Renal cortical epithelial cell (primary cell): ENCODE data around the gene SLCO4A1. TPM values are rescaled to one million over a fixed set of nuclear protein-coding genes. Genes with fewer than 3 reads are reported as not detected.
"Not testable (repeated sequence)": the region's sequence is repeated elsewhere in the genome, so short reads cannot be mapped to it uniquely, and the experiment has no call there.

Experiments used
- DNase-seq: peaks from one replicate; pipeline ENCODE4 v3.0.0-alpha.2; 2011; ENCODE audit warnings: low read depth
- total RNA-seq: library from RNA; depleted of rRNA; stranded (reverse); fragments of >200 nt; gene quantifications from 2 replicates; pipeline ENCODE4 v1.2.3, GENCODE V29; 2014

SLCO4A1 gene
- total RNA-seq, 1 donor from 2014 or later: 6.1 TPM

DNA sequence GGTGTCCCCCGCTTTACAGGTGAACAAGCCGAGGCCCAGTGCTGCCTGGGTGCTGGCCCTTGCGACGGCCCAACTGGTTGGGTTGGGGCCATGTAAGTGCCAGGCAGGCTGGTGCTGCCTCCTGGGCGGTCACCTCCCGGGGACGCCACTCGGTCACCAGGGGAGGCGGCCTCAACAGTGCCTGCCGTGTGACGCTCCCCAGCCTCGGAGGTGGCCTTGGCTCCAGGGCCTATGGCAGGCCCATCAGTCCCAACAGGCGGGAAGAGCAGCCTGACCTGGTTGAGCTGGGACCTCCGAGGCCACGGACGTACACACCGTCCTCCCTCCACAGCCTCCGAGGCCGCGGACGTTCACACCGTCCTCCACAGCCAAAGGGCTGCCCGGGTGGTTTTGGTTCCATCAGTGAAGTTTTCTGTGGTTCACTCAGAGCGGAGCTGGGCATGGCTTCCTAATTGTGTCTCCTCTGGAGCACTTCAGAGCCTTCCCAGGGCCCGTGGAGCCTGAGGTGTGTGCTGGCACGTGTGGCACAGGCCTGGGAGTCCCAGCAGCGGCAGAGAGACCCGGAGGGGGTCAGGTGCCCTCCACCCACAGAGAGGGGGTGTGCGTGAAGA is 19.3 kb upstream of the SLCO4A1 start:
- no peak for DNase-seq

DNA sequence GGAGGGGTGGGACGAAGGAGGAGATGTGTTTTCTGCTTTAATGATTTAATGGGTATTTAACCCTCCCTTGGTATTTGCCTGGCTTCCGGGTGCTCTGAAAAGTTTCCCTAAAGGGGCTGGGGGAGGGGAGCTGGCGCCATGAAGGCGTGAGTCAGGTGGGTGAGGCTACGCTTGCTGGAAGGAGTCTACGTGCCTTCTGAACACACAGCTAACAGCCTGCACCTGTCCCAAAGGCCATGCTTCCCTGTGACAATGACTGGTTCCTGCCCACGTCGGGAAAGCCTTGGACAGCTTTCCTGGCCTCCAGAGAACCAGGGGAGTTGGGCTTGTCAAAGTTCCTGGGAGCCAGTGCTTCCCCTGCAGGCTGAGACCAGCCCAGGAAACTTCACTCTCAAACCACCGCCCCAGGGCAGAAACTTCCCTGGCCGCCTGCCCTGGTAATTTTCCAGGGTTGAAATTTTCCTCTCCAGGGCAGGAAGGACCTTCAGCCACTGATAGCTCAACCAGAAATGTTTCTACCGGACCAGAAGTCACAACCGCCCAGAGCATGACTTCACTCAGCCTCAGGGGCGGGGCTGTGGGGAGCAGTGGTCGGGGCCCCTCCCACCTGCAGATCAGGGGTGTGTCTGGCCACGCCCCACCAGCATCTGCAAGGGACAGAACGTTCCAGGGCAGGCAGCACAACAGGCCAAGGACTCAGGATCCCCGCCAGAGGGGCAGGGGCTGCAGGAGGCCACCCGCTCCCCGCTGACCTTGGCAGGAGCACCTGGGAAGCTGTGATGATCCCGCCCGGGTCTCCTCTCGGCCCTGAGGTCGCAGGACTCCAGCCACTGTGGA is 18.6 kb upstream of the SLCO4A1 start:
- peak; percentile 93 for DNase-seq

DNA sequence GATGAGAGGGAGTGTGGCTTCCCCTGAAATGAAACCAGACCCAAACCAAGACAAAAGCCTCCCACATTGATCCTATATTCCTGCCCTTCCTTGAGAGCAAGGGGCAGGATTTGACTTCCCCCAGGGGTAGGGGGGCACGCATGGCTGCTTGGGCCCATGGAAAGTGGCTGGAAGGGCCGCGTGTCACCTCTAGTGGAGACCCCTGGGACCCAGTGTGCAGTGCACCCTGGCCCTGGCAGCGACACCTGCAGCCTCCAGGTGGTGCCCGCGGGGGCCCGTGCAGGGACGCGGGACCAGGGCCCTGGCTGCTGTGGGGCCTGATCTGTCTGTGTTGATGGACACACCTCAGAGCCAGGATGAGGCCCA is 18.0 kb upstream of the SLCO4A1 start:
- no peak for DNase-seq

DNA sequence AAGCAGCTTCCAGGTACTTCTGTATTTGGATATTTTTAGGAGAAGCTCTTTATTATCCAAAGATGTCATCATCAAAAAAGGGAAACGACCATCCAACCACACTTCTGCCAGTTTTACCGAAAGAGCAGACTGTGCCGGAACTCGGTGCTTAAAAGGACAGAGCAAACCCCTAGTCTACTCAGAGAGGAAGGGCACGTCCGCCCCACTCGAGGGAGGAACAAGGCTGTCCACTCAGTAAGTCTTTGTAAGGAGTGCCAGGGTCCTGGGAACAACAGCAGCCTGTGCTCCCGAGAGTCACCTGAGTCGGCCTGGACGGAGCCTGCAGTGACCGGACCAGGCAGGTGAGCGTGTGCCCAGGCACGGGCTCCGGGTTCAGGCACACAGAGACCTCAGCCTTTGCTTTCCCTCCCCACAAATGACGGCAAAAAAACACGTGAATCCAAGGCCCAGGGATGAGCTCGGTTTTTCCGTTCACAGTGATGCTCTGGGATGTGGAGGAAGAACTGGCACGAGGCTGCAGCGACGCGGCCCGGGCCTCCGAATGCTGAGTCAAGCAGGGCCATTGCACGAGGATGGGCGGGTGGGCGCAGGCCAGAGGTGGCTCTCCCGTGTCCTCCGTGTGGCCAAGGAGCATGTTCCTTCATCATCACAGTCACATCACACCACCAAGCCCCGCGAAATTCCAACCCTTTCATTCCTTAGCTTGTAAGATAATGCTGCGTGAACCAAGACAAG is 17.4 kb upstream of the SLCO4A1 start:
- no peak for DNase-seq

DNA sequence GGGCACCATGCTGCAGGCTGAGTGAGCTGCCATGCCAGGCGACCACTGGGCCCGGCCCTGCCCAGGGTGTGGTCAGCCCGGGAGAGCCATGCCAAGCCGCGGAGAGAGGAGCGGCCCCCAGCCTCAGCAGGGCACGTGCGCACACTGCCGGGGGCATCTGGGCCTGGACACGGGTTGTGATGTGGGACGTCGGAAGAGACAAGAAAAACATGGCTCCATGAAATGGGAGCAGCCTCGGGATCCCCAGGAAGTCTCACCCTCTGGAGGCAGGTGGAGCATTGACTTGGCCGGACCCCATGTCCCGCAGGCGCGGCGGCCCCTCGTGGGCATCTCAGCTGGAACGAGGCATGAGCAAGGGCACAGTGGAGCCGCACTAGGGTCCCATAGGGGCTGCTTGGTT is 16.8 kb upstream of the SLCO4A1 start:
- DNase-seq: no peak

DNA sequence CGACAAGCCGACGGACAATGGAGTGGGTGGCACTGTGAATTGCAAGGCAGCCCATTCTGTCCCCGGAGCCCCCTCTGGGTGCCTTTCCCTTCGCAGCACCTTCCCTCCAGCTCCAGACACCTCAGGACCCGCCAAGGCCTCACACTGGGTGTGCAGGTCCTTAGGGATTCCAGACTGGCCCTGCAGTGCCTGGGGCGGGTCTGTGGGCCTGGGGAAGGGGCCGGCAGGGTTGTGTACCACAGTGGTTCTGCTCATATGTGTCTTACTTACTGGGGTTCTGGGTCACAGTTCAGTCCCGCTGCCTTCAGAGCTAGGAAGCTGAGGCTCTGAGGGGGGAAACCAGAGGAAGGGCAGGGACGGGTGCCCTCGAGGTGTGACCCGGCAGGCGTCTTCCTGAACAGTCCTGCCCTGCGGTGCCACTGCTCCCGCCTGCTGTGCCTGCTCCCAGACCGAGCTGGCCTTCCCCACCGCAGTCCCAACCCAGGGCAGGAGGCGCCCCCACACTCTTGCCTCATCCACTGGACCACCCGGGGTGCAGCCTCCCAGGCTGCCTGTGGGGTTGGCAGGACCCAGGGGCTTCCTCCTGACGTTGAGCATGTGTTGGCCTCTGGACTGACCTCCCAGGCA is 16.3 kb upstream of the SLCO4A1 start:
- no peak for DNase-seq

DNA sequence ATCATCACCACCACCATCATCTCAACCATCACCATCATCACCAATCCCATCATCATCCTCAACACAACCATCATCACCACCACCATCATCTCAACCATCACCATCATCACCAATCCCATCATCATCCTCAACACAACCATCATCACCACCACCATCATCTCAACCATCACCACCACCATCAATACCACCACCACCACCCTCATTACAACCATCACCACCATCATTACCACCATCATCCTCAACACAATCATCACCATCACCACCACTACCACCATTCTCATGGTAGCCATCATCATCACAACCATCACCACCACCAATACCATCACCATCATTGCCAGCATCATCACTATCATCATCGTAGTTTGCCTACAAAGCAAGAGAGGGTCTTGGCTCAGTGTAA is 14.9 kb upstream of the SLCO4A1 start:
- DNase-seq: not testable (repeated sequence)

DNA sequence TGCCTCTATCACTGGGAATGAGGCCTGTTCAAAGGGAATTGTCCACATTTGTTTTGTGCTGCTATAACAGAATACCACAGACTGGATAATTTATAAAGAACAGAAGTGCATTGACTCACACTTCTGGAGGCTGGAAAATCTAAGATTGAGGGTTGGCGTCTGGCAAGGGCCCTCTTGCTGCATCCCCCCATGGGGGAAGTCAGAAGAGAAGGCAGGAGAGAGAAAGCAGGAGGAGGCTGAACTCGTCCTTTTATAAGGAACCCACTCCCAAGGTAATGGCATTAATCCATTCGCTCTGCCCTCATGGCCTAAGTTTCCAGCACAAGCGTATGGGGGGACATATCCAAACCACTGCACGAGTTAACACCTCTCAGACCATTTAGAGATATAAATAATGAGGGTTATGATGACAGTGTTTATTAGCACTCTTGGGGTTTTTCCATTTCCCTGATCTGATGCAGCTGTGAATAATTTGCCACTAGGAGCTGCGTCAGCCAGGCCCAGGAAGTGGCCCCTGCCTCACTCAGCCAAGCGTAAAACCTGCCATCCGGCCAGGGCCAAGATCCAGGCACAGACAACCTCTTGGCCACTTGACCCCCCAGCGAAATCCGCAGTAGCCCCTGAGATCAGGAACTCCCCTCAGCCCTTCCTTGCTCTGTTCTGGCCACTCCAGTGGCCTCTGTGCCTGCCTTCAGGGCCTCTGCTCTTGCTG is 14.2 kb upstream of the SLCO4A1 start:
- peak; percentile 90 for DNase-seq

DNA sequence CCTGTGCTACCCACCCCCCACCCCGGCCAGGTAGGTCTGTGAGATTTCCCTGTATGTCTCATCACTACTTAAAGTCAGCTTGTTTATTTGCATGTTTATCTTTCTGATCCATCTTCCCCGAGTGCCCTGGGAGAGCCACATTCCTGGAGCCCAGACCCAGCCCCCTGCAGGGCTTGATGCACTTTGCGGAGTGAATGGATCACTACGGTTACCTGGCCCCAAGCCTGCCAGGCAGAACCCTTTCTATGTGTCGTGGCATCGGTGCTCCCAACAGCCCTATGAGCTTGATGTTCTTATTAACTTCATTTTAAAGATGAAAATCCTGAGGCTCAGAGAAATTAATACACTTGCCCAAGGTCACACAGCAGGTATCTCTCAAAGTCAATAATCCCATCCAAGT is 13.6 kb upstream of the SLCO4A1 start:
- DNase-seq: peak; percentile 78

DNA sequence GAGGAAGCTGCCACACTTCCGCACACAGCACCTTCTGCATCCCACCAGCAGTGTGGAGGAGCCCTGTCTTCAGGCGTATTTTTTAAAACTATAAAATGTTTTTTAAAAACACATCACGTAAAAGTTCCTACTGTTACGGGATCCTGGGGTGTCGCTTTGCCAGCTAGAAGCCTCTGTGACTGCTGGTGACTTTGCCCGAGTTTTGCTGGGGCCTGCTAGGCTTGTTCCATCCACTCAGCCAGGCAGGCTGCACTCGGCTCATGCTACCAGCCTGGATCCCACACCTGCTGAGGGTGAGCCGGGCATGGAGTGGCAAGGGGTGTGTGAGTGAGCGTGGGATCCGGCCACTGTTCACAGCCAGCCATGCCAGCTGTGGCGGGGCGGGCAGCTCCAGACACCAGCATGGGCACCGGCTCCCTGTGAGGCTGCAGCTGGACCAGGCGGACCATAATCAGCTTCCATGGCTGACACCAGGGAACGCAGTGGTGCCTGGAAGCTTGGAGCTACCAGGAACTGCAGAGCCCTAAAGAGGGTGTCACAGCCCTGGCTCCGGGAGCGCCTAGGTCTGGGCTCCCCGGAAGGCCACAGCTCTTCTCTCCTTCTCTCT is 12.3 kb upstream of the SLCO4A1 start:
- DNase-seq: no peak

DNA sequence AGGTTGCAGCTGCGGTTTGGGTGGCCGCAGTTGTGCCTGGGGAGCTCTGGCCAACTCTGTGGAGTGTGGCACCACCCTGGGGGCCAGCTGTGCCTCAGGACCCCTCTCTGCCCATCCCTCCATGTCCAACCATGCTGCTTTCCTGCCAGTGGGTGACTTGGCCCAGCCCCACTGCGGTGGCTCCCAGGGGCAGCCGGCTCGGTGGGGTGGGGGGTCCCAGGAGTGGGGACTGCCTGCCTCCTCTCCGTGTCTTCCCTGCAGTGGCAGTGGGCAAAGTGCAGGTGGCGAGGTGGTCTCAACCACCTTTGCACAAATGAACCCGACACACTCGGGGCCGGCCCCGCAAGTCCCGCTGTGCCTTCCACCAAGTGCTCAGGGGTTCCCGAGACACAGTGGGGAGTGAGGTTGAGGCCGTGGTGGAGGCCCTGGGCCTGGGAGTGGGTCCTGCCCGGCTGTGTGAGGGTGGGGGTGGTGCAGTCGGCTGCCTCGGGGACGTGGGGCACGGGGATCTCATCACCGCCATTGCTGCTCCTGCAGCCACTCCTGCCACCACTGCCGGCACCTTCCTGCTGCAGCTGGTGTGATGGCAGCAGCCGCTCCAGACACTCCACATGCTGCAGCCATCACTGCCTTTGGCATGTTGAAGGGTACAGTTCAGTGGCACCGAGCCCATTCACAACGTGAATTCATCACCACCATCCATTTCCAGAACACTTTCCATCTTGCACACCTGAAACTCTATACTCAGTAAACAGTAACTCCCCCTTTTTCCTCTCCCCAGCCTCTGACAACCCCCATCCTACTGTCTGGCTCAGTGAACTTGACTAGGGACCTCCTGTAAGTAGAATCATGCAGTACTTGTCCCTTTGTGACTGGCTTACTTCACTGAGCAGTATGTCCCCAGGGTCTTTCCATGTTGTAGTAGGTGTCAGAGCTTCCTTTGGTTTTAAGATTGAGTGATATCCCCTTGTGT is 10.7 kb upstream of the SLCO4A1 start:
- no peak for DNase-seq

DNA sequence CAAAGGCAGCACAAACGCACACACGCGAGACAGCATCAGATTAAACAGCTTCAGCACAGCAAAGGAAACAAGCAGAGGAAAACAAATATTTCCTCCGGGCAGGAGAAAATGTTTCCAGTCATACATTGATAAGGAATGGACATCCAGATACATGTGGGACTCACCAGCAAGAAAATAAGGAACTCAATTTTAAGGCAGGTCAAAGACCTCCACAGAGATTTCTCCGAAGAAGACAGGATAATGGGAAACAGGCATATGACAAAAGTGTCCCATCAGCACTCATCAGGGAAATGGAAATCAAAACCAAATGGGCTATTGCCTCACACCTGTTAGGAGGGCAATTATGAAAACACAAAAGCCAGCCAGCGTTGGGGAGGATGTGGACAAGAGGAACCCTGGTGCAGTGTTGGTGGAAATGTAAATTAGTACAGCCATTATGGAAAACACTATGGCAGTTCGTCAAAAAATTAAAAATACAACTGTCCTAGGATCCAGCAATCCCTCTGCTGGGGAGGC is 9.7 kb upstream of the SLCO4A1 start:
- DNase-seq: no peak

DNA sequence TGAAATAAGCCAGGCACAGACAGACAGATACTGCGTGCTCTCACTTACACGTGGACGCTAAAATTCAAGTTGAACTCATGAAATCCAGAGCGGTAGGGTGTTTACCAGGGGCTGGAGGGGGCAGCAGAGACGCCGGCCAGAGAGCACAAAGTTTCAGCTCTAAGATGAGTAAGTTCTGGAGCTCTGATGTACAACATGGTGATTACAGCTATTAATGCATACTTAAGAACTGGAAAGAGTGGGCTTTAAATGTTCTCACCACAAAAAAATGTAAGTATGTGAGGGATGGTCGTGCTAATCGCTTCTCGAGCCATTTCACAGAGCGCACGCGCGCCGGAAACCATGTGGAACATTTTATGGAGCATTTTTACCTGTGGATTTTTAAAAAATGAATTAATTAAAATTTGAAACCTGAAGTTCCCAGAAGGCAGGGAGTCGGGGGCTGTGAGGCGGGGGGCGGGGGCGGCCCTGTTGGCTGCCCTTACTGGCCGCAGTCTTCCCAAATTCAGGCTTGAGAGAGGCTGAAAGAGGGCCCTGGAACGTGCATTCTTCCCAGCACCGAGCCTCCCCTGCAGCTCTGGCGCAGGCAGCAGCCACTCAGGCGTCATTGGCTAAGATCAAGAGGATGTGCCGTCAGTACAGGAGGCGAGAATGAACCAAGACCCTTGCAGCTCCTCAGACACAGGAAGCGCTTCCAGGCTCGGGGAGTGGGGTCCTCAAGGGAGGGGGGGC is 8.5 kb upstream of the SLCO4A1 start:
- no peak for DNase-seq

DNA sequence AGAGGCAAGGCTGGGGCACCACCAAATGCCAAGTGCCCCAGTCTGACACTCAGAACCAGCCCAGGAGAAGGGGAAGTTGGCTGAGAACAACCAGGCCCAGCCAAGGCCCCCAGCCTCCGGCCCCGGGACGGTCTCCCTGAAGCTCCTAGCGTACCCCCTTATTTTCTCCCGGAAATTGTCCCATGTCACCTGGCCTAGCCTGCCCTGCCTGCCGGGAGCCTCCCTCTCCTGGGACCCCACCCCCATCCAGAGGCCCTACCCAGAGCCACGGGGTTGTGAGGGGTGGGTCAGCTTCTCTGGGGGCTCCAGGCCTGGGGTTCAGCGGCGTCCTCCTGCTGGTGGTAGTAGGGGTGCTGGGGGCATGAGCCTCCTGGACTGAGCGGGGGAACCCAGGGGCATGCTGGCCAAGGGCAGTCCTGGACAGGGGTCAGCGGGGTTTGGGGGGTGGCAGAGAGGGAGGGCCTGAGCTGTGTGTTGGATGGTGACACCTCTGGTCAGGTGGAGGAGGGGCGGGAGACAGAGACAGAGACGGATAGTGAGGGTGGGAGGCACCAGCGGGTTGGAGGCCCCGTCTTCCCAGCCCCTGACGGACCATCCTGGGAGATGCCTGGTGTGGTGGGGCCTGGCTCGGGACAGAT is 7.9 kb upstream of the SLCO4A1 start:
- DNase-seq: no peak

DNA sequence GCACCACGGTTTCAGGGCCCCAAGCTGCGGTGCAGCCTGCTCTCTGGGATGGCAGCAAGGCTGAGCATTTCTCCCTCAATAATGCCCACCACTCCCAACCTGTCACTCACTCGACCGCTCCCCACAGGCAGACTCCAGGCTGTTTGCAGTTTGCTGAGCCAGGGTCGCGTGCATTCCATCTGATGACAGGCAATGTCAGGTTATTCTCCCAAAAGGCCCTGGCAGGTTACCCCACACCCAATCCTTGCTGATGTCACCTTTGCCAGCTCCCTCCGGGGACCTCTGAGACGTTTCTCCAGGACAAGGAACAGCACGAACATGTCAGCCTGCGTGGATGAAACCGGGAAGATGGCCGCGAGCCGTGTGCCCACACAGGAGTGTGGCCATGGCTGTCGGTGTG is 7.1 kb upstream of the SLCO4A1 start:
- DNase-seq: no peak

DNA sequence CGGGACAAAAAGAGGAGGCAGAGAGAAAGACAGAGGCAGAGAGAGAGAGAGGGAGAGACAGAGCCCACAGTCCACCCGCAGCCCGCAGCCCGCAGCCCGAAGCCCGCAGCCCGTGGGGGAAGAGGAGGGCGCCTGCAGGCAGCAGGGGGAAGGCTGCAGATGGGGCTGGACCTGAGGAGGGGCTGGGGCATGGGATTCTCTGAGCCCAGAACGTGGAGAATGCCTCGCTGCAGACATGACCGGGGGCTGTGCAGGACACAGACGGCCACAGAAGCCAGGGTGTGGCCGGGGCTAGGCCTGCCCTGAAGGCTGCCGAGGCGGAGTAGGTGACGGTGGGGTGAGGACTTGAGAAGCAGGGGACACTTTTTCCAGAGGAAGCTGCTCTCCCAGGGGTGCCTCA is 6.5 kb upstream of the SLCO4A1 start:
- DNase-seq: no peak

DNA sequence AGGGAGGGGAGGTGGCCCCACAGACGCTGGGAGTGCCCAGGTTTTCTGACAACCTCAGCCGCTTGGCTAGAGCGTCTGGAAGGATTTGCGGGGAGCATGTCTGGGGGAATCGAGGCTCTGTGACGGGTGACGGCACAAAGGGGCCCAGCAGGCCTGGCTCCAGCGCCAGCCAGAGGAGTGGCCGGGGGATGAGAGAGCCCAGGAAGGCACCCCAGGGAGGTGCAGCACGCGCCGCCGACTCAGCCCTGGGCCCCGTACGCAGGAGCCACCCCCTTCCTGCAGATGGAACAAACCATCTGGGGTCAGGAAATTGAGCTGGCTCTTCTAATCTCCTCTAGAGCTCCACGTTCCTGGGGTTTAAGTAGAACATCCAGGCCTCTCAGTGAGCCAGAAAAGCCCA is 5.9 kb upstream of the SLCO4A1 start:
- no peak for DNase-seq

DNA sequence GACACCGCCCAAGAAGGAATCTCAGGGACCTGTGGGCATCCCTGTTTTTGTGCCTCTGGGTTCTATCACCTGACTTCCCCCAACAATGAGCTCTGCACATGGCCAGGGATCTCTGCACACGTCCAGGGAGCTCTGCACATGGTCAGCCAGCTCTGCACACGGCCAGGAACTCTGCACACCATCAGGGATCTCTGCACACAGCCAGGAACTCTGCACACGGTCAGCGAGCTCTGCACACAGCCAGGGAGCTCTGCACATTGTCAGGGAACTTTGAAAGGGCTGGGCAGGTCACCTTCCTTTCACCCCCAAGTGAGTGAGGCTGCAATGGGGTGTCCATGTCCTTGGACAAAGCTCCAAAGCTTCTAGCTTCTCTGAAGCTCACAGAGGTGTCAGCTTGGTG is 5.2 kb upstream of the SLCO4A1 start:
- no peak for DNase-seq
